Activated CD4-positive, alpha-beta T cell treated with anti-CD3 and anti-CD28 coated beads, Interleukin-2, amount 50 U/mL, for 1 hour (primary cell): ENCODE results near the gene DENND1A.
"Not testable (repeated sequence)": the region's sequence is repeated elsewhere in the genome, so short reads cannot be mapped to it uniquely, and the experiment has no call there.

Experiments used
- DNase-seq: peaks from one replicate; pipeline ENCODE4 v3.0.0-alpha.2; 2020

DENND1A gene, protein sequence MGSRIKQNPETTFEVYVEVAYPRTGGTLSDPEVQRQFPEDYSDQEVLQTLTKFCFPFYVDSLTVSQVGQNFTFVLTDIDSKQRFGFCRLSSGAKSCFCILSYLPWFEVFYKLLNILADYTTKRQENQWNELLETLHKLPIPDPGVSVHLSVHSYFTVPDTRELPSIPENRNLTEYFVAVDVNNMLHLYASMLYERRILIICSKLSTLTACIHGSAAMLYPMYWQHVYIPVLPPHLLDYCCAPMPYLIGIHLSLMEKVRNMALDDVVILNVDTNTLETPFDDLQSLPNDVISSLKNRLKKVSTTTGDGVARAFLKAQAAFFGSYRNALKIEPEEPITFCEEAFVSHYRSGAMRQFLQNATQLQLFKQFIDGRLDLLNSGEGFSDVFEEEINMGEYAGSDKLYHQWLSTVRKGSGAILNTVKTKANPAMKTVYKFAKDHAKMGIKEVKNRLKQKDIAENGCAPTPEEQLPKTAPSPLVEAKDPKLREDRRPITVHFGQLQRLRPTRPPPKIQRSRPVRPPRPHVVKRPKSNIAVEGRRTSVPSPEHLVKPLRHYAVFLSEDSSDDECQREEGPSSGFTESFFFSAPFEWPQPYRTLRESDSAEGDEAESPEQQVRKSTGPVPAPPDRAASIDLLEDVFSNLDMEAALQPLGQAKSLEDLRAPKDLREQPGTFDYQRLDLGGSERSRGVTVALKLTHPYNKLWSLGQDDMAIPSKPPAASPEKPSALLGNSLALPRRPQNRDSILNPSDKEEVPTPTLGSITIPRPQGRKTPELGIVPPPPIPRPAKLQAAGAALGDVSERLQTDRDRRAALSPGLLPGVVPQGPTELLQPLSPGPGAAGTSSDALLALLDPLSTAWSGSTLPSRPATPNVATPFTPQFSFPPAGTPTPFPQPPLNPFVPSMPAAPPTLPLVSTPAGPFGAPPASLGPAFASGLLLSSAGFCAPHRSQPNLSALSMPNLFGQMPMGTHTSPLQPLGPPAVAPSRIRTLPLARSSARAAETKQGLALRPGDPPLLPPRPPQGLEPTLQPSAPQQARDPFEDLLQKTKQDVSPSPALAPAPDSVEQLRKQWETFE

DNA sequence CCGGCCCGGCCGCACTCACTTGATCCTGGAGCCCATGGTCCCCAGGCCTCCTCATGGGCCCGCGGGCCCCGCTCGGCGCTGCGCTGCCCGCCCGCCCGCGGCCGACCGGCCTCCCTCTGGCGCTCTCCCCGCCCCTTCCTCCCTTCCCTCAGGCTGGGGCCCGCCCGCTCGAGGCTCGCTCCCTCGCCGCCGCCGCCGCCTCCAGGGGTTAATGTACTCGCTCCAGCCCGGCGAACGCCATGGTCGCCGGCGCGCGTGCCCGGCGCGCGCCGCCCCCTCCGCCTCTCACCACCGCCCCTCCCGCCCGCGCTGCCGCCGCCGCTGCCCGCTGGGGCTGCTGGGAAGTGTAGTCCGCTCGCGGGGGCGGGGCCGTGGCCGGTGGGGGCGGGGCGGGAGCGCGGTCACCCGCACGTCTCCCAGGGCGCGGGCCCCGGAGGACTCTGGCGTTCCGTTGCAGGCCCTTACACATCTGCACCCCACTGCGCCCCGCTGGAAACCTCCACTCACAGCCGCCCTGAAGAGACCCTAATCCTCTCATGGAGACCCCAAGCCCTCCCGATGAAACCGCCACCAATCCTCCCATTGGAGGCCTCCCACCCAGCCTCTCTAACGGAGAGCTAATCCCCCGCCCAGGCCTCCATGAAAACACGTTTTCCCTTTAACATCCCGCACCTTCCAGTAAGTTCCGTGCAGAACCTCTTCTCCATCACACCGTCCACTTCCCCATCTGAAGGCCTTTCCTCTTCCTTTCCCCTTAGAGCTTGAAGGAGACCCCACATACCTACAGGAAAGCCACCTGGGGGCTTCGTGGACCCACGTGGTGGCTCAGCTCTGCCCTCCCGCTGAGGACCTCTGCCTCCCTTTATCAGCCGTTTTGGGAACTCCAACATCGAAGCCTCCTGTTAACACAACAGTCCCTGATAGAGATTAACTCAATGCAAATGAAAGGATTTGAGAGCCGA, at the start of gene DENND1A:
Gene DENND1A, minus strand, starts transcription at position 257 of the 962 bp plus-strand sequence. Its CDS starts 221 bp downstream, at position 36.
- peak; percentile 84 for DNase-seq

DNA sequence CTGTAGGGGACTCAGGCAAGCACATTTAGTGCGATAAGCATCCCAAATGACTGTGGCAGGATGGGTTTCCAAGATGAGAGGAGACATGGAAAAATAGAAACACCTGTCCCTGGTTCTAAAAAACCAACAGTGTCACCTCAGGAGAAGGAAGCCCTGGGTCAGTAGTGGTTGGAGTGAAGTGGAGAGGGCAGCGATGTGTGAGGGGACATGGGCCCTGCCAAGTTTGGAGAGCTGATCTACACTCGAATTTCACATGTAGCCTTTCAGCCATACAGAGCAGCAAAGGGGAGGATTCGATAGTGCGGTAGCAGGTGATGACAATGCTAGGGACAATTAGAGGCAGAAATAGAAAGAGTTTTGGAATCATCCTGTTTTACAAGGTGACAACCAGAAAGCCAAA, 49.1 kb upstream of the DENND1A start:
- no peak for DNase-seq

DNA sequence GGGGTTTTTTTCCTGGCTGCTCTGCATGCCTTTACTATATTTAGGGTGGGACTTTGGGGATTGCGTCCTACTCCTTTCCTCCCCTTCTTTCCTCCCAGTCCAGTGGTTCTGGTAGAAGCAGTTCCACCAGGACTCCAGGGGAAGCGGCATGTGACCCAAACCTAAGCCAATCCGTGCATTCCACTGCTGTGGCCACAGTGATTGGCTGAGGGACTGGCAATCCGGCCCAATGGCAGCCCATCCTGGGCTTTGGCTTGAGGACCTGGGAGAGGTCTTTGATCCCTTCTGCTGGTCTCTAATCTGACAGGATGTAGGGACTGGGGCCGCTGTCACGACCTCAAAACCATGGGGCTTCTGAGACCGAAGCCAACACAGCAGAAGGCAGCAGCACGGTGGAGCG, 46.7 kb upstream of the DENND1A start:
- DNase-seq, result not testable (repeated sequence)

DNA sequence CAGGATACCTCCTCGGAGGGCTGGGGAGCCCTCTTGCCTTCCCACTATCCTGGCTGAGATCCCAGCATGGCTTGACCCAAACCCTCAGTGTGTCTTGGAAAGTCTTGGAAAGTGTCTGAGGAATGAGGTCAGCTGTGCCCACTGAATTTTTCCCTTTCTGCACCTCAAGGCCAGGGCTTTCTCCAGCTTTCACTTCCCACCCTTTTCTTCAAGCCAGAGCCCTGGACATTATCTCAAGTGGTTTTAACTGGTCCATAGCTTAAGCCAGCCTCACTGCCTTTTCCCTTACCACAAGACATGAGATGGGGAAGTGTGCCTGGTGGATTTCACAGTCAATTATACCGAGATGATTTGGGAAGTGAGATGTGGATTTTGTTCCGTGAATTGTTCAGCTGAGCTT, 45.9 kb upstream of the DENND1A start:
- DNase-seq, result no peak

DNA sequence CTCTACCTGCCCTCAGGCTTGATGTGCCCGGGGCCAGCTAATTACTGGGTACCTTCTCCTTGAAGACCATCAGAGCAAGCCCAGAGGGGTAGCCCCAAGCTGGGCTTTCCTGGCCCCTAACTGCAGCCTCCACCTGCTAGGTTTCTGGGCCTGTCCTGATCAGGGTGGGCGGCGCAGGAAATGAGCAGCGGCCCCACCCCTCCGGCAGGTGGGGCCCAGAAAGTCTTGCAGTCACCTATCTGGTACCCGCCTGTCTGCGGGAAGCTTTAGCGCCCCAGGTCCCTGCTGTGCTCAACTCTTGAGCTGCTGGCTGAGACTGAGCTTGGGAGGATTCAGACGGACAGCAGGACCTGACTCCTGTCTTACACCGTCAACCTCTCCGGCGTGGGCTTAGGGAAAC, 44.5 kb upstream of the DENND1A start:
- DNase-seq, result no peak

DNA sequence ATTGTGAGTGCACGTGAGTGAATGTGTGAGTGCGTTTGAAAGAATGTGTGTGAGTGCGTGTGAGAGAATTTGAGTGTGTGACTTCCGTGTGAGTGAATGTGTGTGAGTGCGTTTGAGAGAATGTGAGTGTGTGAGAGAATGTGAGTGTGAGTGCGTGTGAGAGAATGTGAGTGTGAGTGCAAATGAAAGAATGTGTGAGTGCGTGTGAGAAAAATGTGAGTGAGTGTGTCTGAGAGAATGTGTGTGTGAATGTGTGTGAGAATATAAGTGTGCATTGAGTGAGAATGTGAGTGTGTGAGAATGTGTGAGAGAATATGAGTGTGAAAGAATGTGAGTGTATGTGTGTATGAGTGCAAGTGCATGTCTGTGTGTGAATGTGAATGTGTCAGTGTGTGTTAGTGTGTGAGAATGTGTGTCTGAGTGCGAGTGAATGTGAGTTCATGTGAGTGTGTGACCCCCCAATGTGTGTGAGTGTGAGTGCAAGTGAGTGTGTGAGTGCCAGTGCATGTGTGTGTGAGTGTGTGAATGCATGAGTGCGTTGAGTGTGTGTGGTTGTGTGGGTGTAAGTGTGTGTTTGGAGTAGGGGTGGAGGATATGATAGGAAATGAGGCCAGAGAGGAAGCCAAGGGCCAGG, 43.8 kb upstream of the DENND1A start:
- no peak for DNase-seq

DNA sequence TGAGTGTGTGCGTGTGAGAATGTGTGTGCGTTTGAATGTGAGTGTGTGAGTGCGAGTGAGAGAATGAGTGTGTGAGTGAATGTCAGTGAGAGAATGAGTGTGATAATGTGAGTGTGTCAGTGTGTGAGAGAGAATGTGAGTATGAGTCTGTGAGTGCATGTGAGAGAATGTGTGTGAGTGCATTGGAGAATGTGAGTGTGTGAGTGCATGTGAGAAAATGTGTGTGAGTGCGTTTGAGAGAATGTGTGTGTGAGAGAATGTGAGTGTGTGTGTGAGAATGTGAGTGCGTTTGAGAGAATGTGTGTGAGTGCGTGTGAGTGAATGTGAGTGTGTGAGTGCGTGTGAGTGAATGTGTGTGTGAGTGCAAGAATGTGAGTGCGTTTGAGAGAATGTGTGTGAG, 42.7 kb upstream of the DENND1A start:
- no peak for DNase-seq

DNA sequence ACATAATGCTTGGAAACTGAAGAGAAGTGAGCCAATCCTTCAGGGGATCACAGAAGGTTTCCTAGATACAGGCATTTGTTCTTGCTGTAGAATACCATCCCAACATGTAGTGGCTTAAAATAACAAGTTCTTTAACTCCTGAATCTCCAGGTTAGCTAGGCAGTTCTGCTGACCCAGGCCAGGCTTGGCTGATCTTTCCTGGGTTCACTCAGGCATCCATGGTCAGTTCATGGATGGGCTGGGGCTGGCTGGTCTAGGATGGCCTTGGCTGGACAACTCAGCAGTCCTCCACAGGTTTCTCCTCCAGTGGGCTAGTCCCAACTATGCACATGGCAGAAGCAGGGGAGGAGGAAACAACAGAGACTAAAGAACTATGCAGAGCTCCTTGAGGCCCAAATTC, 37.4 kb upstream of the DENND1A start:
- no peak for DNase-seq

DNA sequence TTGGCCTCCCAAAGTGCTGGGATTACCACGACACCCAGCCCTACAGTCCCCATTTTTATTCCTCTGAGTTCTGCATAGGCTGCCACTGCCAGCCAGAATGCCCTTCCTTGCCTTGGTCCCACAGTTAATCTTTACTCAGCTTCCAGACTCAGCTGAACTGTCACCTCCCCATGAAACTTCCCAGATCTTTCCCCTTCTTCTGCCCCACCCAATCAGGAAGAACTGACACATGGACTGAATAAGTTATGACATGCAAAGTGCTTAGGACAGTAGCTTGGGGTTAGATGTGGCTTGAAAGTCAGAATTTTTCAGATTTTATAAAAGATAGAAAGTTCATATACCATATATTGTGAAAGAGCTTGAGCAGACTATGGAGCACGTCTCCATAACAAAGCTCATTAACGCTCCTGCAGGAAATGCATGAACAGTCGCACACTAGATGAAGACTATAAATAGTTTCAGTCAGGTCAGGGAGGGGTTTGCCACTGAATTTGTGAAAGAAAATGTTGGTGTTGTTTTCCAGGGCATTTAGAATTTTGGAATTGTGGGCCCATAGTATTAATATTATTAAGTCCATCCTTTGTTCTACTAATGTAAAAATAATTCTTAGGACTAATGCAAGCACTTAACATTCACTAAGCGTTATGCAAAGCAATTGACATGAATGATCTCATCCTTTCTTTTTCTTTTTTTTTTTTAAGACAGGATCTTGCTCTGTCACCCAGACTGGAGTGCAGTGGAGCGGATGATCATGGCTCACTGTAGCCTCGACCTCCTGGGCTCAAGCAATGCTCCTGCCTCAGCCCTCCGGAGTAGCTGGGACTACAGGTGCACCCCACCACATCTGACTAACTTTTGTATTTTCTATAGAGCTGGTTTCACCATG, 36.1 kb upstream of the DENND1A start:
- no peak for DNase-seq

DNA sequence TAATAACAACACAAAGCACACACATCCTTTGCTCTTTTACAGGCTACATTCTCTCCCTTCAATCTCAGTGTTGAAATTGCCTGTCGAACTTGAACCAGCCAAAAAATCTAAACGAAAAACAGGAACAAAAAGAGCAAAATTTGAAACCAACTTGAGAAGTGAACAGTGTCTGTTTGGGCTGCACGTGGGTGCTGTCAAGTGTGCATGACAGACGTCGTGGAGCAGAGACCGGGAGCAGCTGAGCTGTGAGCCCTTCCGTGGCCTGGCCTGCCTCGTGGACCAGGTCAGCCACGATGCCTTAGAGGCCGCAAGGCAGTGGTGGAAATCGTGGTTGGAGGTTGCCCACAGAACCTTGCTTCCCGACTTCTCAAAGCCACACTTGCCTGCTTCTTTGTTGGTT, 34.8 kb upstream of the DENND1A start:
- no peak for DNase-seq

DNA sequence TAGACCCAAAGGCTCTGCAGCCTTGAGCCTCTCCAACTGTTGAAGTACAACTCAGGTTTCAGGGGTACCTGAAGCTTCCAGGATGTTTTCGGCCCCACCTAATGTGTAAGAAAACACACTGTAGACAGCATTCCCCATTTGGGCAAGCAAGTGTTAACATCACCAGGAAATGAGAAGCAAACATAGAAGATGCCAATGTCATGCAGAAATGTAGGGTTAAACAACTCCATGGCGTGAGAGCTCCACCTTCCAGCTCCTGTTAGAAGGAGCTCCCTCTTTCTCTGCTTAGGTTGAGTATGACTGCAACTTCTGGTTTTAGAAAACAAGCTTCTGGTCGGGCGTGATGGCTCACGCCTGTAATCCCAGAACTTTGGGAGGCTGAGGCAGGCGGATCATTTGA, 31.0 kb upstream of the DENND1A start:
- no peak for DNase-seq

DNA sequence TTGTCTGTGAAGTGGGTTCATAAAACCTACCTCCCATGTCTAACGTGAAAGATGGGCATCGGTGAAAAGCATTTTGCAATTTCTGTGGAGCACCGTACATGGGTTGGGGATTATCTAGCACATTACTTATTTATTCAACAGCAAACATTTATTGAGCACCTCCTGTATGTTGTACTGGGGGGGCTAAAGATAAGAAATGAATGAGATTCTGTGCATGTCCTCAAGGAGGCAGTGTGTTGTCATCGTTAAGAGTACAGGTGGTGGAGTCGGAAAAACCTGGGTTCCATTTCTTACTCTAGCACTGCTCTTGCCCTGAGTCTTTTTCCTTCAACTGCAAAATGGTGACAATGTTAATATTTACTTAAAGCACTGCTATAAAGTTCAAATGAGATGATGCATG, 30.4 kb upstream of the DENND1A start:
- DNase-seq, result no peak

DNA sequence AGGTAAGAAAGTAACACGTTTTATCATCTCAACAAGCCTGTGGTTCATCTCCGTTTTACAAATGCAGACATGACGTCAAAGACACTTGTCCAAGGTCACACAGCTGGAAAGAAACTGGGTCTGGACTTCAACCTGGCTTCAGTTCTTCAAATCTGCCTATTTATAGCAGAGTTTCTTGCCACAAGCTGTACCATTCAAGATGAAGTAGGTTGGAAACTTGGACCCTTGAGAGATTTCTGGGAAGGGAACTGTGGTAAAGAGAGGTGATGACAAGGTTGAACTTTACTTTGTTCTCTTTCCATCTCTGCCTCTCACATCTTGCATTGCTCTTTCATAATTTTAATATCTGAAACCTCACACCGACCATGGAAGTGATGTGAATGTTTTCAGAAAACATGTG, 29.9 kb upstream of the DENND1A start:
- no peak for DNase-seq

DNA sequence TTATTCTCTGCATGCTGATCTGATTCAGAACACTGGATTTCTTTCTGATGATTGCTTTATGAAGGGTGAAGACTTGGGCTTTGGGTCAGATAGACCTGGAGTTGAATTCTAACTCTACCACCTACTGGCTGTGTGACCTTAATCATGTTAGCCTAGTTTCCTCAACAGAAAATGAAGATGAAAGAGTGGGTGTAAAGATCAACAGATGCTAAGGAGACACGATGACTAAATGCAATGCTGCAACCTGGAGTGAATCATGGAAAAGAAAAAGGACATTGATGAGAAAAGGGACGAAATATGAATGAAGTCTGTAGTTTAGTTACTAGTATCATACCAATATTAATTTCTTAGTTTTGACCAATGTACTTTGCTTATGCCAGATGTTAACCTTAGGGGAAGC, 27.8 kb upstream of the DENND1A start:
- no peak for DNase-seq

DNA sequence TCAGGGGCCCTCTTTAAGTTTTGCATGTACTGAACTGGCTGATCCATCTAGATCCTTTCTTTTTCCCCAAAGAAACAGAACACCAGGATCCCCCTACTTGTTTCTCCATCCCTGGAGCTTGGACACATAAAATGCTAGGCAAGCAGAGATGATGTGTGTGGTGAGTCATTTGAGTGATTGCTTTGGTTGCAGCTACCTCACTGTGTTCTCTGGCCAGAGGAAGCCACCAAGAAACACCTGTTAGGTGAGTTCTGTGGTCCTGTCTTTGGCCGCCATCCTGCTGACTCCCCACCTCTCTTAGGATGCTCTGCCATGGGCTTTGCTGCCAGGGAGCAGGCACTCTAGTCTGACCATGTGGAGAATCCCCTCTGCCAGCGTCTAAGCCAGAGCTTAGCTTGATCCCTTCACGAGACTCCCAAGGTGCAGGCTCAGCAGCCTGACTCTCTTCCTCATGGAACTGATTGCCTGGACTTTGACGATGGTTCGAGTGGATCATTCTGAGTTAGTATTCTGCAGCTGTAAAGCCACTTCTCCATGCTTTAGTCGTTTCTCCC, 27.3 kb upstream of the DENND1A start:
- DNase-seq, result no peak

DNA sequence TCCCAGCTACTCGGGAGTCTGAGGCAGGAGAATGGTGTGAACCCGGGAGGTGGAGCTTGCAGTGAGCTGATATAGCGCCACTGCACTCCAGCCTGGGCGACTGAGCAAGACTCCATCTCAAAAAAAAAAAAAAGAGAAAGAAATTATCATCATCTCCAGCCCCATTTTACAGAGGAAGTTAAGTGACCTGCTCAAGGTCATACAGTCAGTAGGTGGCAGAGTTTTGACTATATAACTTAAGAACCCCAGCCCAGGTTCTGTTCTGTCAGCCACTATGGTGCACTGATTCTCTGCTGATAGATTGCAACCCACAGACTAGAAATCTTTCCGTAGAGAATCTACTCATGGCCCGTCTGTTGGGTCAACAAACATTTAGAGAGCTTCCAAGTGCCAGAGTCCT, 25.7 kb upstream of the DENND1A start:
- DNase-seq, result no peak

DNA sequence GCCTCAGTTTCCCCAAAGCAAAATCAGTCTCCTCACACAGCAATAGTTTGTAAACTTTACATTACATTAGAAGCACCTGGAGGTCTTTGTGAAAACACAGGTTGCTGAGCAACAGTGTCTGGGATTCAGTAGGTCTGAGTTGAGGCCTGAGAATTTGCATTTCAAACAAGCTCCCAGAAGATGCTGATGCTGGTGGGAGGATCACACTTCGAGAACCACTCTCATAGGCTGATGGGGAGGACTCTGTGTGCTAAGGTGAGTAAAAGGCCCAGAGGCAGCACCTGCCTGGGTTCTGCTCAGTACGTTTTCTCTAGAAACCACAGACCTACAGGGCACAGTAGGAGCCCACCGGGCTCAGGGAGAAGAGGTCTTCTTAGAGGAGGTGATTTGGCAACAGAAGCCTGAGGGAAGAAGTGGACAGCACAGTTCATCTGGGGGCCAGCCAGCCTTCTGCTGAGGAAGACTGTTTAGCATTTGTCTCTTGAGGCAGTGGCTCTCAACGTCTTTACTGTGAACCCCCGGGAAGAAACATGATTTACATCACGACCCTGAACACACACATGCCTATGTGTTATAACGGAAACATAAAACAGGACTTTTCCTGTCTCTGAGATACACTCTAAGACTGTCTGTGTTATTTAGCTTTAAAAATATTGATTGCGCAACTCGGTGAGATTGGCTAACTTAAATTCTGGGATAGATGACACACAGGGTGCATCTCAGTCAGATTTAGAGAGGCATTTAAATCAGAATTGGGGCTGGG, 24.8 kb upstream of the DENND1A start:
- no peak for DNase-seq

DNA sequence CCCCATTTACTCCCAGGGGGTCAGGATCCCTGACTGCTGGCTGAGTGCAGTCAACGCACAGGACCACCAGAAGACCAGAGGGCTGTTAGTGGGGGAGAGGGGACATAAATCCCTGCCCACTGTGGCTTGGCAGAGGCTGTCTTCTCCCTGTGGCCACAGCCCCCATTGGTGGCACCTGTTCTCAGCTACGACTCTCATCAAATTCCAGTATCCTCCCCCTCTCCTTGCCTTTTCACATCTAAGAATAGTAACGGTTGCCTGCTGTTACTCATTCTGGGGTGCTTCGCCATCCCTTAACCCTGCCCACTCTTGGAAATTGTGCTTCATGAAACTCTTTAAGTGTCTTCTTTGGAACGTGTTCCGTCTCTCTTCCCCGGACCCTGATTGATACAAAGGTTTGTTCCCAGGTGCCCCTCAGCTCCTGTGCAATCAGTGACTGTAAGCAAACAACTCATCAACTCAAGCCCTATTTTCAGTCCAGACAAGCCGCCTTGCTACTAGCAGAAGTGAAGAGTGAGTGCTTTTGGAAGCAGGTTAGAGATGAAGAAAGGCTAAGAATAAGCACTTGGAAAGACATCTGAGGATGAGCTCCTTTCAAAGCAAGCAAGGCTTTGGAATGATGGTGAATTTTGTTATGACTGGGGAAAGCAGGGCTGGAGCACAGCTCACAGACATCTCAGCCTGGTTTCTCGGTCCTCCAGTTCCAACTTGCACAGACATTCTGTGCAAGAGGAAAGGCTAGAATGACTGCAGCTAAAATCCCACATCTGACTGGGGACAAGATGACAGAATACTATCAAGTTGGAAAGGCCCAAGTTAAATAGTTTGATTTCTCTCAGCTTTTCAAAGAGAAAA, 22.9 kb upstream of the DENND1A start:
- DNase-seq, result no peak

DNA sequence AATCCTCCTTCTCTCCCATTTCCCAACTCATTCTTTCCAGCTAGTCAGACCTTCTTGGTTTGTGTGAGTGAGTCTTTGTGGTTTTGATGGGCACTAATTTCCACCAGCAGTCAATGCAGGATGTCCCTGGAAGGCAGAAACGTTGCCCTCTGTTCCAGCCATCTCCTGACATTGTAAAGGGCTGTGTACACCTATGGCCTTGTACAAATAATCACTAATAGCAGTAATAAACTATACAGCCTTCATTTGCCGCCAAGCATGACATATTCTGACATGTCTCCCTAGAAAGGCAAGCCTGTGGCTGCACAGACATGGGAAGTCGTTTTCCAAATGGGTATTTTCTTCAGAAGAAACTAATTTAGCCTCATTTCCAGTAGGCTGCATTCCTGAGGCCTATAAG, 18.4 kb upstream of the DENND1A start:
- DNase-seq, result no peak
